ENCODE results near the gene ZER1.
A peak's percentile ranks its signal among the peaks of the same experiment; 100 is the strongest.
"Not testable (repeated sequence)": the region's sequence is repeated elsewhere in the genome, so short reads cannot be mapped to it uniquely, and the experiment has no call there.

Gene ZER1

DNA sequence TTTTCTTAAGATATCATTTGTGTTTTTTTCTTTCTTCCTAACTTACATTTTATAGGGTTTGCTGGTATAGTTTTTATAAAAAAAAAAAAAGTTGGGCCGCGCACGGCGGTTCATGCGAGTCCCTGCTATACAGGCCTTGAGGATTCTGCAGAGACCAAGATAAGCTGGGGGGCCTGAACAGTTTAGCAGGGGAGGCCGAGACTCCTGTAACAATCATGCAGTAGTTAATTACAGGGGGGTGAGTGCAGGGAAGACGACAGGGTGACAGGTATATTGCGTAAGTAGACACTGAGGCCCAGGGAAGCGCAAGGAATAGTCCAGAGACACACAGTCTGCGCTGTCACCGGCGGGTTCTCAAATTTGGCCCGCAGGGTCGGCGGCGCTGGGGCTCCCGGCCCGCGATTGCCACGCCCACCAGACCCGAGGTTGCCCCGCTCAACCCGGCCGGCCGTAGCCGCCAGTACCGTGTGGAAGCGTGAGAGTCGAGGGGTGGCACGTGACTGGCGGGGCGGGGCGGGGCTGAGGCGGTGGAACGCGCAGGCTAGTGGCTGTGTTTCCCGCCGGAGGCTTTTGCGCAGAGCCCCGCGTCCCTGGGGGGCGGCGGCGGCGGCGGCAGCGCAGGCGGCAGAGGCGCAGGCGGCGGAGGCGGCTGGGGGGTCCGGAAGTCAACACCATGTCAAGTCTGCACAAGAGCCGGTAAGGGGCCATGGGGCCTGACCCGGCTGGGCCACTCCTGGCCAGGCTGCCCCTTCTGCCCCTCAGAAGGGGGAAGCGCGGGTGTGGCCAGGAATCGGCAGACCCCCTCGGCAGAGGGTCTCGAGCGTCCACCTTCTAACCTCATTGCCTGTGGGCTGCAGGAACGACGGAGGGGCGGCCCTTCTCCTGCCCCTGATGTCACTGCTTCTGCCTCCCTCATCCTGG is 15.2 kb upstream of the ZER1 start, which contains the start of gene TBC1D13:
Gene TBC1D13, plus strand, starts transcription at position 573 of the 921 bp plus-strand sequence. Its CDS starts 101 bp downstream, at position 674.
- peak; percentile 90 for DNase-seq

DNA sequence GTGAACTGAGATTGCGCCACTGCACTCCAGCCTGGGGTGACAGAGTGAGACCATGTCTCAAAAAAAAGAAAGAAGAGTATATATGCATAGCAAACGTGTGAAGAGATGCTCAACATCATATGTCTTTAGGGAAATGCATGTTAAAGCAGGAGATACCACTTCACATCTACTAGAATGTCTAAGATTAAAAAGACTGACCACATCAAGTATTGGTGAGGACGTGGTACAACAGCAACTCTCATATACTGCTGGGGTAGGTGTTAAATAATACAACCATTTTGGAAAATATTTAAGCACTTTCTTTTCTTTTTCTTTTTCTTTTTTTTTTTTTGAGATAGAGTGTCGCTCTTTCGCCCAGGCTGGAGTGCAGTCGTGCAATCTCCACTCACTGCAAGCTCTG is 13.7 kb upstream of the ZER1 start:
- DNase-seq = no peak

GRCh38 chr9:128782669-128783068 is 10.9 kb upstream of the ZER1 start:
- no peak for DNase-seq

DNA sequence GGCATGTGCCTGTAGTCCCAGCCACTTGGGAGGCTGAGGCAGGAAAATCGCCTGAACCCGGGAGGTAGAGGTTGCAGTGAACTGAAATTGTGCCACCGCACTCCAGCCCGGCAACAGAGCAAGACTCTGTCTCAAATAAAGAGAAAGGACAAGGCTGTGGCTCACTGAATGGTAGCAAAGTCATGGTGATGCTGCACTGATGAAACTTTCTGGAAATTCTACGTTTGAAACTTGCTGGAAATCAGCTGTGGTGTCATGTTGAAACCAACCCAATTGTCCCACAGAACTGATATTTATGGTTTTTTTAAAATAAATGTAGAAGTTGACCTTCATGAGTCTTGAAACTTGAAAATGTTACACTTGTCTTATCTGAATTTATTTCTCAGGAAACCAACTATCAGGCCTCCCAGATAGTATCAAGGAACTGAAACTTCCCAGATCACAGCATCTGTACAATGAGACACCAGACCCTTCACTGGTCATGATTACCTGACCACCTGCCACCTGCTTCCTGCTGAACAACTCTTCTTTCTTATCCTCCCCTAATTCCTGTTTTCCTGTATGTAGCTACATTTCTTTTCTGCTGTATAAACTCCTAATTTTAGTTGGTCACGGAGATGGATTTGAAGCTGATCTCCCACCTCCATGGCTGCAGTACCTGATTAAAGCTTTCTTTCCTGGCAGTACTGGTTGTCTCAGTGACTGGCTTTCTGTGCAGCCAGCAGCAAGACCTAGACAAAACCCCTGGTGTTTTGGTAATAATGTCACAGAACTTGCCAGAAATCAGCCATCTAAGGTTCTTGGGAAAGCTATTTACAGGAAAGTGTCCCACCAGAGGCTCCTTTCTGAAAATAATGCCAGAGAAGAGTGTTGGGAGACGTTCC is 9.7 kb upstream of the ZER1 start:
- peak; percentile 71 for DNase-seq

DNA sequence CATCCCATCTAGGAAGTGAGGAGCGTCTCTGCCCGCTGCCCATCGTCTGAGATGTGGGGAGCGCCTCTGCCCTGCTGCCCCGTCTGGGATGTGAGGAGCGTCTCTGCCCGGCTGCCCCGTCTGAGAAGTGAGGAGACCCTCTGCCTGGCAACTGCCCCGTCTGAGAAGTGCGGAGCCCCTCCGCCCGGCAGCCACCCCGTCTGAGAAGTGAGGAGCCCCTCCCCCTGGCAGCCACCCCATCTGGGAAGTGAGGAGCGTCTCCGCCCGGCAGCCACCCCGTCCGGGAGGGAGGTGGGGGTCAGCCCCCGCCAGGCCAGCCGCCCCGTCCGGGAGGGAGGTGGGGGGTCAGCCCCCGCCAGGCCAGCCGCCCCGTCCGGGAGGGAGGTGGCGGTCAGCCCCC is 8.4 kb upstream of the ZER1 start:
- not testable (repeated sequence) for DNase-seq

- no peak for DNase-seq
Measured at GRCh38 chr9:128774804-128775203, 3.1 kb upstream of the ZER1 start.

DNA sequence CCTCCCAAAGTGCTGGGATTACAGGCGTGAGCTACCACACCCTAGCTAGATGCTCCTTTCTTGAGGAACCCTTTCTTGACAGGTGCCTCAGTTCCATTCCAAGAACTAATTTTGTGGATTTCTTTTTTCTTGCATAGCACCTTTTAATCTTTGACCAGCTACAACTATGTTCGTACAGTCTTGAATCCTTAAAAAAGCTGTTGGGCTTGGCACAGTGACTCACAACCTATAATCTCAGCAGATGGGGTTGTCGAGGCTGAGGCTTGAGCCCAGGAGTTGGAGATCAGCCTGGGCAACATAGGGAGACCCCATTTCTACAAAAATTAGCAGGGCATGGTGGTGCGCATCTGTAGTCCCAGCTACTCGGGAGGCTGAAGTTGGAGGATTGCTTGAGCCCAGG is 1.3 kb upstream of the ZER1 start:
- no peak for DNase-seq

DNA sequence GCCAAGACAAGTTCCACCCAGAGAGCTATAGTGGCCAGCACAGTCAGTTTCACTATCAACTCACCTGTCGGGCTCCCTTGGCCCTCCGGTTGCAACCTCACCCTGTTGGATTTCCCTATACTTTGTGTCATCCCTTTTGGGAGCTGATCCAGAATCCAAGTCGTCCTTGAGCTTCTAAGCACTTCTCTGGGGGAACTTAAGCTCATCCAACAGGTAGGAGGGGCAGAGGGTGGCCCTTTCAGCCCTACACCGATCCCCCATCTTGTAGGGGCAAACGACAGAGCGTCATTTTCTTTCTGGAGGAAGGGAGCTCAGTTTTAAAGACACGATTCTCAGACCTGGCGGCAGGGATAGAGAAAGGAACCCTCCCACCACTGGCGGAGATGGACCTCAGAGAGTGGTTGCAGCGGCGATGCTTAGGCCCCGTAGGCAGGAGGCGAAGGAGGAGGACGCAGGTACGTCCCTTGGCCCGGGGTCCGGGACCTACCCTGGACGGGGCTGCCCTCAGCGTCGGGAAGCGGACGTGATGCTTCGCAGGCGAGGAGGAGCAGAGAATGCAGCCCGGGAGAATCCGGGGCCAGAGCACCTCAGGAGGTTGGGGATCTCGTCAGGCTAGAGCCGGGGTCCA is 519 bp downstream of the ZER1 start:
- DNase-seq = no peak

DNA sequence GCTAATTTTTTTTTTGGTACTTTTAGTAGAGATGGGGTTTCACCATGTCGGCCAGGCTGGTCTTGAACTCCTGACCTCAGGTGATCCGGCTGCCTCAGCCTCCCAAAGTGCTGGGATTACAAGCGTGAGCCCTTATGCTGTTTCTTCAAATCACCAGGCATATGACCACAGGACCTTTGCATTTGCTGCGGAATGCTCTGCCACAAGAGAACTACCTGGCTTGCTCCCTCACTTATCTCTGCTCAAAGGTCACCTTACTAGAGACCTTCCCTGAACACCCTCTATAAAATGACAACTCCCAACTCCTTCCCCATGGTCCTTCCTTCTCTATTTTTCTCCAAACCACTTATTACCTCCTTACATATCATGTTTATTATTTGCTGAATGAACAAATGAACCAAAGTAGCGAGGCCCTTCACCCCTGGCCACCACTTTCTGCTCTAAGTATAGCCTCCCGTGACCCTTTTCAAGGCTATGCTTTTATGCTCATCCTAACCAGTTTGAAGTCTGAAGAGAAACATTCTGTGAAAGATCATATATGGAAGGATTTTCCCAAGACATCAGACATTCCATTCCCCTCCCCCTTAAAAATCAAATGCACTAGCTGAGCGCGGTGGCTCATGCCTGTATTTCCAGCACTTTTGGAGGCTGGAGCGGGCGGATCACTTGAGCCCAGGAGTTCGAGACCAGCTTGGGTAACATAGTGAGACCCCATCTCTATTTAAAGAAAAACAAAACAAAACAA is 1.3 kb downstream of the ZER1 start:
- no peak for DNase-seq

- no peak for DNase-seq
Measured at GRCh38 chr9:128768606-128769005, 3.1 kb downstream of the ZER1 start.

- no peak for DNase-seq
Measured at GRCh38 chr9:128765499-128765898, 6.2 kb downstream of the ZER1 start.

DNA sequence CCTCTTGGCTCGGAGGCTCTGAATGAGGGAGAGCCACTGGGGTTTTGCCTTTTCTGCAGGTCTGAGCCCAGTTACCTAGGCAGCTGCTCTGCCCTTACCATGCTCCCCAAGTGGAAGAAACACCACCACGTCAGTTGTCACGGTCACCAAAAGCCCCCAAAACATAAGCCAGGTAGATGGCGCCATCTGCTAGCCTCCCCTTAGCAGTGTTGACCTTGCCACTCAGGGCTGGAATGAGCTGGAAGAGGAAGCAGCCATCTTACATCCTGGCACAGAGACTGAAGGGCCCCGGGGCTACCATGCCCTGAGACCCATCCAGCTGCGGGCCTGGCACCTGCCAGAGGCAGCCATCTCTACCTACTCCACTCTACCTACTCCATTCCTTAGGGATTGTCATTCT is 7.4 kb downstream of the ZER1 start:
- no peak for DNase-seq

DNA sequence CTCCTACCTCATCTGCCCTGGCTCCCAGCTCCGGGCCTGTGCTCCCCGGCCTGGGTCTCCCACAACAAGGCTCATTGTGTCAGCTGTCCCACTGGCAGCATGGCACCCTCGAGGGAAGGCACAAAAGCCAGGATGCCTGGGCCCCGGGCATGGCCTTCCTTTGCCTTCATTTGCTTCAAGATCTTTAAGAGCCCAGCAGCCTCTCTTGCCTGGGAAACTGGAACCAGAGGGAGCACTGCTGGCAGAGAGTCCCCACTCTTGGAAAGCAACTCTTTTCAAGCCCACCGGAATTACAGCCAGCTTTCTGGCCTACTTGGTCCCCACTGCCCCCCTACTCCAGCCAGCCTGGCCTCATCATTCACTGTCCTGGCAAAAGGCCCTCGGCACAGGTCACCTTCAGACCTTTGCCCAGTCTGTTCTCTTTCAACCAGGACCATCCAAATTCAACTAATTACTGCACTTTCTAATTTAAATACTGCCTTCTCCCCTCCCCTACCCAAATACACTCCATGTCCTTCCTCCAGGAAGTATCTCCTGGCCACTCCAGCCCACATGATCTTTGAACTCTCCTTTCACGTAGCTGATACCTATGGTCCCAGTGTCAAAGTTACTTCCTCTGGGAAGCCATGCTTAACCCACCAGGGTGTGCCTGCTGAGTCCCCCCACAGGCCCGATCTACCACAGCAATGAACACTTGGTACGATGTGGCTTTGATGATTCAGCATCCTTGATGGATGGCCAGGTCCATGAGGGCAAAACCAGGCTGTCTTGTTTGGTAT is 8.9 kb downstream of the ZER1 start:
- no peak for DNase-seq

GRCh38 chr9:128757602-128758001 is 14.1 kb downstream of the ZER1 start:
- no peak for DNase-seq

DNA sequence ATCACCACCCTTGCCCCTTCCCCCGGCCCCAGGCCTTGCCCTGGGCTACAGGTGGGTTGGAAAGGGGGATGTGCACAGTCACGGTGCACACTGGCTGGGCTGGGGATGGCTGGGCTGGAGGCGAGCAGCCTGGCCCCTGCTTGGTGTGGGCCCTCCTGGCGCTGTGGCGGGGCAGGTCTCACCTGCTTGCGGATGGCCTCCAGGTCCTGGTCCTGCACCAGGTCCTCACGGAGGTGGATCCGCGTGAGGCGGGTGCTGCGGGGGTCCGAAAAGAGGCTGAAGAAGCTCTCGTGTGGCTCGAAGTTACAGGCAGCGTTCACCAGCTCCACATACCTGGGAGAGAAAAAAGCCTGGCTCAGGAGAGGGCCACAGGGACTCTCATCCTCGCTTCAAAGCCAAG is 18.1 kb downstream of the ZER1 start:
- DNase-seq = no peak

- DNase-seq = no peak
Measured at GRCh38 chr9:128750926-128751595, 20.7 kb downstream of the ZER1 start.

GRCh38 chr9:128747241-128747640 is 24.5 kb downstream of the ZER1 start:
- DNase-seq = no peak

DNA sequence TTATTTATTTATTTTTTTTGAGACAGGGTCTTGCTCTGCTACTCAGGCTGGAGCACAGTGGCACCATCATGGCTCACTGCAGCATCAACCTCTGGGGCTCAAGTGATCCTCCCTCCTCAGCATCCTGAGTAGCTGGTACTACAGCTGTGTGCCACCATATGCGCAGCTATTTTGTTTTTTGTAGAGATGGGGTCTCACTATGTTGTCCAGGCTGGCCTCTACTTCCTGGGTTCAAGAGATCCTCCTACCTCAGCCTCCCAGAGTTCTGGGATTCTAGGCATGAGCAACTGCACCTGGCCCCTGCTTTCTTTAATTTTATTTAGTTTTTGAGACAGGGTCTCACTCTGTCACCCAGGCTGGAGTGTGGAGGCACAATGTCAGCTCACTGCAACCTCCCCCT is 28.3 kb downstream of the ZER1 start:
- DNase-seq = no peak

- DNase-seq = no peak
Measured at GRCh38 chr9:128742401-128742800, 29.3 kb downstream of the ZER1 start.

DNA sequence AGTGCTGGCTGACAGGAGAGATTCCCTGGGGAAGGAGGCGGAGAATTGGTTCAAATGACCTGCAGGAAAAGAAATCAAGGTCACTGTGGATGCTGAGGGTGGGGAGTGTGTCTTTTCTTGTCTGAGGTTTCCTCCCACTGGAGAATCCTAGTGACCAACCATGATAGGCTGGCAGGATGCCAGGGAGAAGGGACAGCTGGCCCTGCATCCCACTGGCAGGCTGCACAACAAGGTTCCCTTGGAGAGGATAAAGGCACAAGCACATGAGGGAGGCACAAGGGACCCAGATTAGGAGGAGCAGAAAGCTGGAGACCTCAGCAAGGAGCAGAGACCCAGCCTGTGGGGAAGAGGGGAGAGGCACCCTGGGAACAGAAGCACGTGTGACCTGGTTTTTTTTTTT is 36.4 kb downstream of the ZER1 start:
- no peak for DNase-seq

GRCh38 chr9:128733256-128733655 is 38.5 kb downstream of the ZER1 start:
- peak; percentile 71 for DNase-seq
